Suppressor macrophage (primary cell): Measurements from ENCODE around the gene KIDINS220.

Source experiments
- DNase-seq, 4 experiments: peaks; one replicate each; pipeline ENCODE4 v3.0.0-alpha.2; 2020 to 2022

The KIDINS220 gene

GRCh38 chr2:8805278-8806210 is 31.9 kb downstream of the KIDINS220 start:
- no peak for DNase-seq

GRCh38 chr2:8803658-8804379 is 33.6 kb downstream of the KIDINS220 start:
- DNase-seq, result peak; percentile 21 to 71 (median 52)

GRCh38 chr2:8802741-8803140 is 34.7 kb downstream of the KIDINS220 start:
- DNase-seq, result no peak

- DNase-seq, result no peak
Measured at GRCh38 chr2:8800821-8801220, 36.6 kb downstream of the KIDINS220 start.

- DNase-seq, result no peak
Measured at GRCh38 chr2:8800218-8800617, 37.2 kb downstream of the KIDINS220 start.

GRCh38 chr2:8799004-8799403 is 38.4 kb downstream of the KIDINS220 start:
- DNase-seq, result no peak

- DNase-seq, result no peak
Measured at GRCh38 chr2:8798393-8798792, 39.0 kb downstream of the KIDINS220 start.

- DNase-seq, result no peak
Measured at GRCh38 chr2:8797682-8798081, 39.7 kb downstream of the KIDINS220 start.

GRCh38 chr2:8796878-8797550 is 40.4 kb downstream of the KIDINS220 start:
- DNase-seq, result no peak

- no peak for DNase-seq
Measured at GRCh38 chr2:8796315-8796848, 41.0 kb downstream of the KIDINS220 start.

- DNase-seq, result no peak
Measured at GRCh38 chr2:8794923-8795825, 42.2 kb downstream of the KIDINS220 start.

GRCh38 chr2:8790739-8791162 is 46.7 kb downstream of the KIDINS220 start:
- DNase-seq, result no peak

GRCh38 chr2:8786463-8786862 is 51.0 kb downstream of the KIDINS220 start:
- DNase-seq, result no peak

- no peak for DNase-seq
Measured at GRCh38 chr2:8779795-8780671, 57.4 kb downstream of the KIDINS220 start.

- no peak for DNase-seq
Measured at GRCh38 chr2:8774371-8774770, 63.0 kb downstream of the KIDINS220 start.

GRCh38 chr2:8767324-8767723 is 70.1 kb downstream of the KIDINS220 start:
- DNase-seq, result no peak

- peak; percentile 6 to 46 (median 36) for DNase-seq
Measured at GRCh38 chr2:8761529-8762164, 75.8 kb downstream of the KIDINS220 start.

- DNase-seq, result no peak
Measured at GRCh38 chr2:8756716-8757115, 80.7 kb downstream of the KIDINS220 start.

- no peak for DNase-seq
Measured at GRCh38 chr2:8756230-8756629, 81.2 kb downstream of the KIDINS220 start.

- no peak for DNase-seq
Measured at GRCh38 chr2:8754106-8754776, 83.2 kb downstream of the KIDINS220 start.
